ENCODE data around the gene CDK3. TPM values are rescaled to one million over a fixed set of nuclear protein-coding genes. Genes with fewer than 3 reads are reported as not detected.

The CDK3 gene
- total RNA-seq, 4 donors from 2014 or later: 5.6 to 33.1 (median 9.6) TPM

DNA sequence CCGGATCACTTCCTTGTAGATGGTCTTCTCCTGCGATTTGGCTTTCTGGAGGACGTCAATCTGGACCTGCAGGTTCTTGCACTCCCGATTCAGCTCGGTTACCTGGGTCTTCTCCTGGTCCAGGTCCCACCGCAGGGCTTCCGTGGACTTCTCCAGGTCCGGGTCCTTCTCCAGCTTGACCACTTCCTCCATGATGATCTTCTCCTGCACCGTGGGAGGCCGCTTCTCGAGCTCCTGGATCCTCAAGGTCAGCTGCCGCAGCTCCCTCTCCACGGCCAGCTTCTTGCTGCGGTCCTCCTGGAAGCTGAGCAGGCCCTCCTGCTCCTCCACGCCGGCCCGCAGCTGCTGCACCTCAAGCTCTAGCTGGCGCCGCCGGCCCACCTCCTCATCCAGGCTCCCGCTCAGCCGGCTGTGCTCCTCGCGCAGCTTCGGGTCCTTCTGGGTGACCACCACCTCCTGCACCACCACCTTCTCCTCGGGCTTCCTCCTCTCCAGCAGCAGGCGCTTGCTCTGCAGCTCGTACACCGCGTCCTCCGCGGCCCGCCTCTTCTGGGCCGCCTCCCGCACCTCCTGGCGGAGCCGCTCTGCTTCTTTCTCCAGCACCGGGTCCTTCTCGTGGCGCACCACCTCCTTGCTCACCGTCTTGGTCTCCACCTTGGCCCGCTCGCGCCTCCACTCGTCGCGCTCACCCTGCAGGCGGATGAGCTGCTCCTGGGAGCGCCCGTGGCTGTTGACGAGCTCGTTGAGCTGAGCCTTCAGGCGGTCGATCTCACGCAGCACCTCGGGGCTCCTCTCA is 8.2 kb downstream of the CDK3 start:
- Histone ChIP-seq H3K4me1 (peaks cover 3% of the 10 kb centered on the region), H3K4me3 (no peak overlapping the region), H3K36me3 (peaks cover 60% of the 10 kb centered on the region), H3K9me3 (no peaks in the 10 kb centered on the region), H3K27me3 (no peaks in the 10 kb centered on the region), H3K27ac (no peak overlapping the region)
- no peak for DNase-seq (ENCODE audit: low spot score in 2 of 2)
- TF ChIP-seq, protein P1, sequence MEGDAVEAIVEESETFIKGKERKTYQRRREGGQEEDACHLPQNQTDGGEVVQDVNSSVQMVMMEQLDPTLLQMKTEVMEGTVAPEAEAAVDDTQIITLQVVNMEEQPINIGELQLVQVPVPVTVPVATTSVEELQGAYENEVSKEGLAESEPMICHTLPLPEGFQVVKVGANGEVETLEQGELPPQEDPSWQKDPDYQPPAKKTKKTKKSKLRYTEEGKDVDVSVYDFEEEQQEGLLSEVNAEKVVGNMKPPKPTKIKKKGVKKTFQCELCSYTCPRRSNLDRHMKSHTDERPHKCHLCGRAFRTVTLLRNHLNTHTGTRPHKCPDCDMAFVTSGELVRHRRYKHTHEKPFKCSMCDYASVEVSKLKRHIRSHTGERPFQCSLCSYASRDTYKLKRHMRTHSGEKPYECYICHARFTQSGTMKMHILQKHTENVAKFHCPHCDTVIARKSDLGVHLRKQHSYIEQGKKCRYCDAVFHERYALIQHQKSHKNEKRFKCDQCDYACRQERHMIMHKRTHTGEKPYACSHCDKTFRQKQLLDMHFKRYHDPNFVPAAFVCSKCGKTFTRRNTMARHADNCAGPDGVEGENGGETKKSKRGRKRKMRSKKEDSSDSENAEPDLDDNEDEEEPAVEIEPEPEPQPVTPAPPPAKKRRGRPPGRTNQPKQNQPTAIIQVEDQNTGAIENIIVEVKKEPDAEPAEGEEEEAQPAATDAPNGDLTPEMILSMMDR (IDR thresholded peaks at IDR 0.05): no peak
- TF ChIP-seq POLR2A (IDR thresholded peaks at IDR 0.05) (no peak), POLR2AphosphoS5 (IDR thresholded peaks at IDR 0.05) (no peak), EP300 (IDR thresholded peaks at IDR 0.05) (no peak)
- WGBS: 94% methylated on average over 56 of the region's 56 CpGs

DNA sequence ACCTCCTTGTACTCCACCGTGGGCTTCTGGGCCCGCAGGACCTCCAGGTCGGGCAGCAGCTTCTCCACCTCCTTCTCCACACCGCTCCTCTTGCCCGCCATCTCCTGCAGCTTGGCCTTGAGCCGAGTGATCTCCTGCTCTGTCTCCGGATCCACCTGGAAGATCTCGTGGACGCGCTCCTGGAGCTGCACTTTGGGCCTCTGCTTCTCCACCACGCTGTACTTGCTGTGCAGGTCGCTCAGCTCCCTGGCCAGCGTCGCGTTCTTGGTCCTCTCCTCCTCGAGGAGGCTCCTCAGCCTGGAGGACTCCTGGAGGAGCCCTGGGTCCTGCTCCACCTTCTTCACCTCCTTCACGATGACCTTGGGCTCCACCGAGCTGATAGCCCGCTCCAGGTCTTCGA is 8.8 kb downstream of the CDK3 start:
- TF ChIP-seq, protein P1 (IDR thresholded peaks at IDR 0.05): no peak
- TF ChIP-seq EP300 (IDR thresholded peaks at IDR 0.05) (no peak), POLR2A (IDR thresholded peaks at IDR 0.05) (no peak), POLR2AphosphoS5 (IDR thresholded peaks at IDR 0.05) (no peak)
- no peak for DNase-seq (ENCODE audit: low spot score in 2 of 2)
- H3K36me3 ChIP-seq: peaks cover 59% of the 10 kb centered on the region
- H3K9me3 ChIP-seq: no peaks in the 10 kb centered on the region
- H3K4me1 ChIP-seq: peaks cover 9% of the 10 kb centered on the region
- H3K4me3 ChIP-seq: no peak overlapping the region
- H3K27ac ChIP-seq: no peak overlapping the region
- 94% methylated on average over 20 of the region's 20 CpGs for WGBS
- no peaks in the 10 kb centered on the region for H3K27me3 ChIP-seq

DNA sequence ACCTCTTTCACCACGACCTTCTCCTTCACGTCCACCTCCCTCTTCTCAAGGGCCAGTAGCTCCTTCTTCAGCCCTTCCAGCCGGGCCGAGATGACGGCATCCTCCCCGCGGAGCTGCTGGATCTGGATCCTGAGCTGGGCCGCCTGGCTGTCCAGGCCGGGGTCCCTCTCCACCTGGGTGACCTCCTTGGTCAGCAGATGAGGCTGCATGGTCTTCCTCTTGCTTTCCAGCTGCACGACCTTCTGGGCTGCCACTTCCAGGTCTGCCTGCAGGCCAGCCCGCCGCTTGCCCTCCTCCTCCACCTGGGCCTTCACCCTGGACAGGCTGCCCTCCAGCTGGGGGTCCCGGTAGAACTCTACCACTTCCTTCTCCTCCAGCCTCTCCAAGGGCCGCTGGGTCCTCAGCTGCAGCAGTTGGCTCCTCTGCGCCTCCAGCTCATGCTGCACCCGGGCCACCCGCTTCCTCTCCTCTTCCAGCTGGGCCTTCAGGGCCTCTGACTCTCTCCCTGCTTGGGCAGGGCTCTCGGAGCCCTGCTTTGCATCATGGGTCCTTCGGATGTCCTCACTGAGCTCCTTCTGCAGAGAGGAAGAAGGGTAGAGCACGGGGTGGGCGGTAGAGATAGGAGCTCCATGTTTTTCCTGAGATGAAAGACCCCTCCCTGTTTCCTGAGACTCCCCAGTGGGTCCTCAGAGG is 9.5 kb downstream of the CDK3 start:
- 89% methylated on average over 21 of the region's 21 CpGs for WGBS
- no peak overlapping the region for H3K4me3 ChIP-seq
- H3K9me3 ChIP-seq: no peaks in the 10 kb centered on the region
- TF ChIP-seq EP300 (IDR thresholded peaks at IDR 0.05): no peak
- no peak for TF ChIP-seq POLR2AphosphoS5 (IDR thresholded peaks at IDR 0.05)
- TF ChIP-seq, protein P1 (IDR thresholded peaks at IDR 0.05): no peak
- no peak for TF ChIP-seq POLR2A (IDR thresholded peaks at IDR 0.05)
- H3K4me1 ChIP-seq: peaks cover 14% of the 10 kb centered on the region
- no peak overlapping the region for H3K27ac ChIP-seq
- H3K27me3 ChIP-seq: no peaks in the 10 kb centered on the region
- DNase-seq (ENCODE audit: low spot score in 2 of 2): no peak
- peaks cover 53% of the 10 kb centered on the region for H3K36me3 ChIP-seq

DNA sequence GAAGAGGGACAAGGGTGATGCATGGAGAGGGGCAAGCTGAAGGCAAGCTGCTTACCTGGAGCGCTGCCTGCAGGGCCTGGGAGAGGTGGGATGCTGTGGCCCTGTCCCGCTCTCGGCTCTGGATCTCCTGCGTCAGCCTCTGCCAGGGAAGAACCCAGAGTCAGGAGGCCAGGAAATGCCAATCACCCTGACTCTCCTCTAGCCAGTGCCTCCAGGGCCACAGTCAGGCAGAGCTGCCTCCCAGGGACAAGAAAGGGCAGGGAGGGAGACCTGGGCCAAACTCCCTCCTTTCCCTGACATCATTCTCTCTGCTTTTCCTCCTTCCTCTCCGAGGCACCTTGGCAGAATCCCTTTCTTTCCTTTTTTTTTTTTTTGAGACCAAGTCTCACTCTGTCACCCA is 11.3 kb downstream of the CDK3 start:
- WGBS: 70% methylated on average over 5 of the region's 5 CpGs
- no peaks in the 10 kb centered on the region for H3K9me3 ChIP-seq

More for the DNA sequence above, 11.3 kb downstream of the CDK3 start:
- DNase-seq (ENCODE audit: low spot score in 2 of 2): no peak
- TF ChIP-seq POLR2AphosphoS5 (IDR thresholded peaks at IDR 0.05) (no peak), POLR2A (IDR thresholded peaks at IDR 0.05) (no peak), EP300 (IDR thresholded peaks at IDR 0.05) (no peak)
- TF ChIP-seq, protein P1 (IDR thresholded peaks at IDR 0.05): no peak
- Histone ChIP-seq H3K27me3 (no peaks in the 10 kb centered on the region), H3K36me3 (peaks cover 53% of the 10 kb centered on the region), H3K27ac (no peak overlapping the region), H3K4me3 (no peak overlapping the region), H3K4me1 (peaks cover 18% of the 10 kb centered on the region)
